GM12878 (cell line): ENCODE measurements around the gene CERK. TPM values are rescaled to one million over a fixed set of nuclear protein-coding genes. Genes with fewer than 3 reads are reported as not detected.

Experiments used
- ATAC-seq: fragments of 200-7000 bp; cut with Tn5 transposase; 3 replicates; pipeline ENCODE4 v1.9.1; 2020; ENCODE audit warnings: mild to moderate bottlenecking, moderate library complexity
- BruUV-seq: library from RNA; stranded (reverse); fragments of 400-500 nt; replicated peaks from 2 replicates; lab custom pipeline; 2021; lab: Mats Ljungman, UMichigan
- CTCF ChIA-PET: fragments of 300-600 bp; sonication (Branson Sonifier 250); formaldehyde crosslinking; extraction: SDS; loops from one replicate; lab custom pipeline; 2021; ENCODE audit warnings: inconsistent platforms; lab: Yijun Ruan, JAX
- POLR2A ChIA-PET: fragments of 350-600 bp; formaldehyde crosslinking; extraction: SDS; loops from one replicate; lab custom pipeline; 2021; ENCODE audit warnings: inconsistent platforms; lab: Charles Lee
- RAD21 ChIA-PET: fragments of 300-600 bp; sonication (Branson Sonifier 250); formaldehyde crosslinking; loops from one replicate; lab custom pipeline; 2023; ENCODE audit warnings: antibody characterized with exemption; ENCODE audit not compliant: unreplicated experiment; lab: Charles Lee
- SMC1A ChIA-PET: fragments of 300-600 bp; sonication (Branson Sonifier 250); formaldehyde crosslinking; loops from one replicate; lab custom pipeline; 2023; ENCODE audit not compliant: unreplicated experiment, uncharacterized antibody; lab: Charles Lee
- DNase-seq: peaks from one replicate; pipeline ENCODE4 v3.0.0-alpha.2; 2011; ENCODE audit warnings: low read depth, low spot score
- FAIRE-seq: peaks from 3 replicates; lab custom pipeline; 2011; peaks lifted over from hg19 to GRCh38; lab: Jason Lieb, UNC
- H2AFZ ChIP-seq: 2 replicates; pipeline ENCODE4 v1.6.0; 2011; ENCODE audit warnings: low read depth, low read length, control low read depth; ENCODE audit not compliant: control insufficient read depth
- H3K27ac ChIP-seq: 2 replicates; pipeline ENCODE4 v1.5.1; 2011; ENCODE audit warnings: control low read depth; ENCODE audit not compliant: control insufficient read depth, insufficient read depth
- H3K27me3 ChIP-seq, 2 experiments: replicated peaks in 1 of 2; 2 replicates each; pipeline versions ENCODE4 v1.6.0 to v1.6.1; 2011; ENCODE audit warnings: low read length in 1 of 2; ENCODE audit not compliant: control insufficient read depth in 2 of 2, insufficient read depth in 2 of 2
- H3K36me3 ChIP-seq, 2 experiments: 2 replicates each; pipeline ENCODE4 v1.5.1; 2011; ENCODE audit warnings: low read length in 1 of 2; ENCODE audit not compliant: control insufficient read depth in 2 of 2, insufficient read depth in 2 of 2
- H3K4me1 ChIP-seq: 2 replicates; pipeline ENCODE4 v1.6.1; 2011; ENCODE audit warnings: mild to moderate bottlenecking, low read length, moderate library complexity, mixed read lengths; ENCODE audit not compliant: control insufficient read depth, insufficient read depth
- H3K4me2 ChIP-seq: 2 replicates; pipeline ENCODE4 v1.6.0; 2011; ENCODE audit warnings: control low read depth; ENCODE audit not compliant: control insufficient read depth, insufficient read depth
- H3K4me3 ChIP-seq: fragments of 200-600 bp; sonication (generic); 2 replicates; pipeline ENCODE4 v1.5.1; 2016
- H3K79me2 ChIP-seq: 2 replicates; pipeline ENCODE4 v1.6.0; 2011; ENCODE audit warnings: low read length; ENCODE audit not compliant: control insufficient read depth, insufficient read depth
- H3K9ac ChIP-seq: 2 replicates; pipeline ENCODE4 v1.8.0; 2011; ENCODE audit warnings: low read length, control low read depth, mixed read lengths; ENCODE audit not compliant: control insufficient read depth, insufficient read depth
- H3K9me3 ChIP-seq: replicated peaks from 3 replicates; pipeline ENCODE4 v1.5.1; 2011; ENCODE audit warnings: mild to moderate bottlenecking, low read length; ENCODE audit not compliant: control insufficient read depth, insufficient read depth
- H4K20me1 ChIP-seq: 2 replicates; pipeline ENCODE4 v1.6.0; 2011; ENCODE audit not compliant: control insufficient read depth, insufficient read depth
- ATF7 ChIP-seq: fragments of 450-650 bp; IDR thresholded peaks from 2 replicates; pipeline ENCODE4 v1.6.1; 2016; ENCODE audit warnings: low read depth, mild to moderate bottlenecking
- CHD4 ChIP-seq: fragments of 200-600 bp; sonication (generic); IDR thresholded peaks from 2 replicates; pipeline ENCODE4 v1.6.1; 2016; ENCODE audit warnings: mild to moderate bottlenecking
- EED ChIP-seq: sonication (generic); IDR thresholded peaks from 2 replicates; pipeline ENCODE4 v1.6.1; 2016; ENCODE audit warnings: antibody characterized with exemption, low read depth
- JUND ChIP-seq: IDR thresholded peaks from 2 replicates; pipeline ENCODE4 v1.6.1; 2012; ENCODE audit warnings: low read depth, mild to moderate bottlenecking, low read length, improper control_type of control experiment, moderate library complexity
- MLLT1 ChIP-seq: fragments of 450-650 bp; IDR thresholded peaks from 2 replicates; pipeline ENCODE4 v1.6.1; 2016; ENCODE audit warnings: mild to moderate bottlenecking
- NR2C1 ChIP-seq: fragments of 450-650 bp; IDR thresholded peaks from 2 replicates; pipeline ENCODE4 v1.6.1; 2017; ENCODE audit warnings: antibody characterized with exemption, mild to moderate bottlenecking, moderate library complexity
- NR2F1 ChIP-seq: fragments of 450-650 bp; conservative IDR thresholded peaks from 2 replicates; pipeline ENCODE4 v1.6.1; 2017; ENCODE audit warnings: mild to moderate bottlenecking
- POLR2A ChIP-seq: IDR thresholded peaks from 2 replicates; pipeline ENCODE4 v1.6.1; 2011; ENCODE audit warnings: low read depth, mild to moderate bottlenecking, low read length
- RAD21 ChIP-seq: IDR thresholded peaks from 2 replicates; pipeline ENCODE4 v1.6.1; 2011; ENCODE audit warnings: mild to moderate bottlenecking, low read depth, low read length, moderate library complexity; ENCODE audit not compliant: insufficient read depth
- RB1 ChIP-seq: fragments of 450-650 bp; formaldehyde crosslinking; IDR thresholded peaks from 2 replicates; pipeline ENCODE4 v1.6.1; 2017; ENCODE audit warnings: mild to moderate bottlenecking, borderline replicate concordance
- SMC3 ChIP-seq: IDR thresholded peaks from 2 replicates; pipeline ENCODE4 v1.6.1; 2011; ENCODE audit warnings: low read length, improper control_type of control experiment, borderline replicate concordance
- SP1 ChIP-seq: IDR thresholded peaks from one replicate; pipeline ENCODE4 v1.6.1; 2011; ENCODE audit warnings: low read depth, low read length
- WGBS: methylation state at CpG from one replicate; pipeline ENCODE4 v1.1.6; 2016; ENCODE audit warnings: low lambda C conversion rate; ENCODE audit not compliant: insufficient replicate concordance, insufficient coverage; ENCODE audit errors: missing lambda C conversion rate; 5-methylcytosine and 5-hydroxymethylcytosine counted together
- in situ Hi-C: fragments of 300-500 bp; cut with MboI; formaldehyde crosslinking; loops from 9 replicates; pipeline ENCODE4 v1.14.3; 2018; ENCODE audit warnings: mixed read lengths
- intact Hi-C: fragments of 100-400 bp; cut with micrococcal nuclease; formaldehyde crosslinking; loops from one replicate; pipeline ENCODE4 v1.14.2; 2022; ENCODE audit not compliant: unreplicated experiment
- polyA plus RNA-seq, 11 experiments: library from polyadenylated mRNA; depleted of rRNA in 4 of 11; unstranded in 6 of 11; stranded (reverse) in 5 of 11; fragments of >200 nt; fragmentation: Nextera tagmentation in 4 of 11; fragmentation: Illumina TruSeq in 1 of 11; extraction: Ambion mirVana in 4 of 11; extraction: Trizol in 1 of 11; gene quantifications; 1 replicate in 1 of 11; 2 replicates in 10 of 11; pipeline versions ENCODE4 v1.2.1 to v1.2.3, GENCODE V29; 2011 to 2016; ENCODE audit warnings: inconsistent platforms in 2 of 11, missing spikeins in 2 of 11, low read depth in 1 of 11
- total RNA-seq, 4 experiments: library from RNA; depleted of rRNA in 3 of 4; stranded (reverse); fragments of >200 nt in 3 of 4; fragmentation: Illumina TruSeq in 1 of 4; extraction: Trizol in 1 of 4; gene quantifications; 2 replicates each; pipeline versions ENCODE4 v1.2.1 to v1.2.3, GENCODE V29; 2013 to 2021

Gene CERK
- total and polyA plus RNA-seq, 10 of the 15 experiments (the other 5 are each of a cell fraction or from before 2014, with no cell fraction given): 4.0 to 41.1 (median 30.2) TPM

GRCh38 chr22:46695346-46696228, 42.5 kb downstream of the CERK start:
- no peak overlapping the region for H3K4me2 ChIP-seq
- no TSS peak for BruUV-seq
- H4K20me1 ChIP-seq: no peaks in the 10 kb centered on the region
- RAD21 ChIA-PET: no interaction called here
- no peak overlapping the region for H3K27ac ChIP-seq
- SMC1A ChIA-PET: no interaction called here
- H2AFZ ChIP-seq: no peak overlapping the region
- no peak for ATAC-seq
- no peaks in the 10 kb centered on the region for H3K79me2 ChIP-seq
- in situ Hi-C loops (no loop called here), intact Hi-C loops (no loop called here)
- no peaks in the 10 kb centered on the region for H3K4me1 ChIP-seq
- POLR2A ChIA-PET: no interaction called here
- FAIRE-seq: no peak
- TF ChIP-seq SMC3: no peak
- peak; percentile 35; the same call in 1 of the 2 replicates for TF ChIP-seq POLR2A
- no peak for TF ChIP-seq NR2C1
- CTCF ChIA-PET: no interaction called here
- no peak overlapping the region for H3K9ac ChIP-seq
- no peak for DNase-seq
- H3K4me3 ChIP-seq: no peak overlapping the region
- no peaks in the 10 kb centered on the region for H3K27me3 ChIP-seq
- 92% methylated on average over 25 of the region's 25 CpGs for WGBS
- H3K36me3 ChIP-seq: peaks cover 19 to 25% of the 10 kb centered on the region in 2 experiments; a peak in 3 of 4 replicates
- no peaks in the 10 kb centered on the region for H3K9me3 ChIP-seq

- Histone ChIP-seq H3K9me3 (no peaks in the 10 kb centered on the region), H3K36me3 (peaks cover 18 to 27% of the 10 kb centered on the region in 2 experiments; a peak in 3 of 4 replicates), H3K9ac (no peak overlapping the region), H3K4me3 (no peak overlapping the region), H3K79me2 (no peaks in the 10 kb centered on the region), H3K27ac (no peak overlapping the region), H3K4me1 (no peaks in the 10 kb centered on the region), H3K4me2 (no peak overlapping the region), H4K20me1 (no peaks in the 10 kb centered on the region), H3K27me3 (no peaks in the 10 kb centered on the region), H2AFZ (no peak overlapping the region)
- 94% methylated on average over 15 of the region's 15 CpGs for WGBS
- intact Hi-C loops (no loop called here), in situ Hi-C loops (no loop called here)
- CTCF ChIA-PET: interaction anchor here (1.4 kb wide), 1 partner anchor 131 kb away, joined by 11 read pairs; no protein-coding TSS in a partner anchor
- no peak for DNase-seq
- no peak for ATAC-seq
- no peak for FAIRE-seq
- SMC1A ChIA-PET: no interaction called here
- no TSS peak for BruUV-seq
- POLR2A ChIA-PET: no interaction called here
- RAD21 ChIA-PET: no interaction called here
- TF ChIP-seq RAD21 (no peak), CHD4 (no peak), EED (no peak), RB1 (no peak), JUND (no peak), MLLT1 (no peak), NR2F1 (no peak), SP1 (no peak), ATF7 (no peak)
Measured at GRCh38 chr22:46694416-46695170, 43.5 kb downstream of the CERK start.
